HCT116 (cell line): Measurements from ENCODE around the gene DIS3L2. TPM values are rescaled to one million over a fixed set of nuclear protein-coding genes. Genes with fewer than 3 reads are reported as not detected.

ENCODE experiments used
- ATAC-seq: fragments of 200-7000 bp; cut with Tn5 transposase; 2 replicates; pipeline ENCODE4 v1.9.1; 2020; ENCODE audit warnings: mild to moderate bottlenecking, moderate library complexity
- BruUV-seq: library from RNA; stranded (reverse); fragments of 400-500 nt; replicated peaks from 2 replicates; lab custom pipeline; 2021; lab: Mats Ljungman, UMichigan
- CTCF ChIA-PET: fragments of 300-600 bp; sonication (Branson Sonifier 250); formaldehyde crosslinking; loops from one replicate; lab custom pipeline; 2021; ENCODE audit warnings: antibody characterized with exemption; lab: Charles Lee
- POLR2A ChIA-PET: fragments of 300-600, 350-600 bp; sonication (Branson Sonifier 250); formaldehyde crosslinking; loops from one replicate; lab custom pipeline; 2021; ENCODE audit warnings: antibody characterized with exemption; lab: Charles Lee
- RAD21 ChIA-PET, 2 experiments: fragments of 300-600 bp; sonication (Branson Sonifier 250); formaldehyde crosslinking; loops; one replicate each; lab custom pipeline; 2023; ENCODE audit warnings: low total read pairs in 2 of 2; ENCODE audit not compliant: uncharacterized antibody in 2 of 2, unreplicated experiment in 2 of 2, low non-redundant PET in 1 of 2; lab: Charles Lee
- DNase-seq: peaks from one replicate; pipeline ENCODE4 v3.0.0-alpha.2; 2010; ENCODE audit warnings: low read depth, low spot score
- H2AFZ ChIP-seq: fragments of 200-600 bp; shearing (Covaris generic), sonication (generic); 2 replicates; pipeline ENCODE4 v1.6.1; 2017; ENCODE audit warnings: low read depth, mixed run types, mixed read lengths, antibody characterized with exemption, low read length; ENCODE audit not compliant: poor library complexity, severe bottlenecking
- H3K27ac ChIP-seq: 2 replicates; pipeline ENCODE4 v1.5.1; 2012; ENCODE audit warnings: low read depth, low read length
- H3K27me3 ChIP-seq: fragments of 200-600 bp; sonication (generic); 2 replicates; pipeline ENCODE4 v1.6.1; 2016; ENCODE audit warnings: mixed run types, low read length, mixed read lengths; ENCODE audit not compliant: insufficient read depth
- H3K36me3 ChIP-seq, 2 experiments: fragments of 200-500 bp in 1 of 2; fragments of 200-600 bp in 1 of 2; sonication (Bioruptor generic) in 1 of 2; sonication (generic) in 1 of 2; 2 replicates each; pipeline versions ENCODE4 v1.5.1 to v1.6.1; 2014 to 2016; ENCODE audit warnings: low read length in 2 of 2, inconsistent platforms in 1 of 2, mixed read lengths in 1 of 2, mixed run types in 1 of 2; ENCODE audit not compliant: insufficient read depth in 2 of 2, control insufficient read depth in 1 of 2
- H3K4me1 ChIP-seq, 2 experiments: fragments of 200-600 bp in 1 of 2; sonication (generic) in 1 of 2; 2 replicates each; pipeline versions ENCODE4 v1.5.1 to v1.6.1; 2012 to 2017; ENCODE audit warnings: low read length in 2 of 2, inconsistent platforms in 1 of 2, mild to moderate bottlenecking in 1 of 2, mixed read lengths in 1 of 2, mixed run types in 1 of 2, moderate library complexity in 1 of 2; ENCODE audit not compliant: insufficient read depth in 2 of 2, control insufficient read depth in 1 of 2
- H3K4me2 ChIP-seq: fragments of 200-600 bp; sonication (generic); 2 replicates; pipeline ENCODE4 v1.6.1; 2017; ENCODE audit warnings: mixed run types, low read length, mixed read lengths
- H3K4me3 ChIP-seq, 2 experiments: fragments of 200-600 bp in 1 of 2; sonication (generic) in 1 of 2; replicated peaks in 1 of 2; 2 replicates each; pipeline ENCODE4 v1.5.1; 2011 to 2016; ENCODE audit warnings: low read length in 2 of 2, control low read depth in 1 of 2, low read depth in 1 of 2, mild to moderate bottlenecking in 1 of 2, mixed read lengths in 1 of 2, mixed run types in 1 of 2
- H3K79me2 ChIP-seq: fragments of 200-600 bp; sonication (generic); 2 replicates; pipeline ENCODE4 v1.6.1; 2017; ENCODE audit warnings: mild to moderate bottlenecking, mixed run types, low read length, moderate library complexity, mixed read lengths; ENCODE audit not compliant: insufficient read depth
- H3K9ac ChIP-seq: fragments of 200-600 bp; sonication (generic); 2 replicates; pipeline ENCODE4 v1.6.1; 2016; ENCODE audit warnings: low read length, mixed read lengths
- H3K9me2 ChIP-seq: fragments of 200-600 bp; sonication (generic), shearing (Covaris generic); 2 replicates; pipeline ENCODE4 v1.6.1; 2017; ENCODE audit warnings: mixed run types, mild to moderate bottlenecking, moderate library complexity; ENCODE audit not compliant: insufficient read depth
- H3K9me3 ChIP-seq, 2 experiments: fragments of 200-500 bp in 1 of 2; fragments of 200-600 bp in 1 of 2; sonication (Bioruptor generic) in 1 of 2; sonication (generic) in 1 of 2; 2 replicates each; pipeline ENCODE4 v1.6.1; 2014 to 2017; ENCODE audit warnings: low read length in 2 of 2, mixed read lengths in 2 of 2, inconsistent platforms in 1 of 2, low read depth in 1 of 2, mild to moderate bottlenecking in 1 of 2, mixed run types in 1 of 2, moderate library complexity in 1 of 2; ENCODE audit not compliant: control insufficient read depth in 1 of 2, insufficient read depth in 1 of 2
- H4K20me1 ChIP-seq: fragments of 200-600 bp; sonication (generic), shearing (Covaris generic); 2 replicates; pipeline ENCODE4 v1.6.1; 2017; ENCODE audit warnings: mixed run types, mild to moderate bottlenecking, moderate library complexity; ENCODE audit not compliant: insufficient read depth
- CBX3 ChIP-seq: IDR thresholded peaks from 2 replicates; pipeline ENCODE4 v1.6.1; 2012; ENCODE audit warnings: low read depth
- ELF1 ChIP-seq: IDR thresholded peaks from 2 replicates; pipeline ENCODE4 v1.6.1; 2012; ENCODE audit warnings: low read depth, borderline replicate concordance
- EZH2phosphoT487 ChIP-seq: fragments of 200-600 bp; IDR thresholded peaks from 2 replicates; pipeline ENCODE4 v1.6.1; 2018; ENCODE audit warnings: antibody characterized with exemption, borderline replicate concordance
- FOSL1 ChIP-seq: IDR thresholded peaks from 2 replicates; pipeline ENCODE4 v1.6.1; 2012; ENCODE audit warnings: low read depth
- JUND ChIP-seq: IDR thresholded peaks from 2 replicates; pipeline ENCODE4 v1.6.1; 2012
- POLR2A ChIP-seq: IDR thresholded peaks from 2 replicates; pipeline ENCODE4 v1.7.0; 2011; ENCODE audit warnings: borderline replicate concordance; ENCODE audit not compliant: insufficient read depth, insufficient read length; ENCODE audit errors: extremely low read depth
- POLR2AphosphoS5 ChIP-seq: IDR thresholded peaks from 2 replicates; pipeline ENCODE4 v1.6.1; 2011; ENCODE audit warnings: mild to moderate bottlenecking, low read depth, low read length, moderate library complexity
- RAD21 ChIP-seq: IDR thresholded peaks from 2 replicates; pipeline ENCODE4 v1.6.1; 2012; ENCODE audit warnings: low read depth, mild to moderate bottlenecking
- SIN3A ChIP-seq: IDR thresholded peaks from 2 replicates; pipeline ENCODE4 v1.6.1; 2012; ENCODE audit warnings: low read depth
- TCF7L2 ChIP-seq: IDR thresholded peaks from 2 replicates; pipeline ENCODE4 v1.7.0; 2011; ENCODE audit warnings: borderline replicate concordance, inconsistent platforms; ENCODE audit not compliant: insufficient read depth, insufficient read length; ENCODE audit errors: extremely low read depth
- YY1 ChIP-seq: IDR thresholded peaks from 2 replicates; pipeline ENCODE4 v1.6.1; 2011; ENCODE audit warnings: low read length, low read depth, moderate library complexity, mild to moderate bottlenecking; ENCODE audit not compliant: insufficient replicate concordance; ENCODE audit errors: extremely low read depth
- ZFX ChIP-seq: fragments of 450-650 bp; IDR thresholded peaks from 2 replicates; pipeline ENCODE4 v1.6.1; 2017
- ZNF274 ChIP-seq: fragments of 200-500 bp; sonication (Bioruptor generic); IDR thresholded peaks from 2 replicates; pipeline ENCODE4 v1.6.1; 2014; ENCODE audit warnings: mild to moderate bottlenecking, low read depth, low read length, inconsistent platforms
- intact Hi-C: fragments of 100-400 bp; cut with micrococcal nuclease; formaldehyde crosslinking; loops from 2 replicates; pipeline ENCODE4 v1.10.0; 2022
- total RNA-seq: library from RNA; stranded (reverse); gene quantifications from one replicate; pipeline ENCODE4 v1.2.1, GENCODE V29; 2021; ENCODE audit not compliant: unreplicated experiment
- TF ChIP-seq, protein P1 (sequence below), 3 experiments: fragments of 200-600 bp in 1 of 3; sonication (generic) in 1 of 3; IDR thresholded peaks in 2 of 3; conservative IDR thresholded peaks in 1 of 3; 2 replicates each; pipeline ENCODE4 v1.5.1; 2012 to 2017; ENCODE audit warnings: low read depth in 2 of 3, low read length in 2 of 3, antibody characterized with exemption in 1 of 3, borderline replicate concordance in 1 of 3, control low read depth in 1 of 3, mild to moderate bottlenecking in 1 of 3, mixed read lengths in 1 of 3, mixed run types in 1 of 3, moderate library complexity in 1 of 3; ENCODE audit not compliant: insufficient read depth in 1 of 3
- TF ChIP-seq, protein P2 (sequence below): IDR thresholded peaks from 2 replicates; pipeline ENCODE4 v1.6.1; 2012
- TF ChIP-seq, protein P3 (sequence below): IDR thresholded peaks from 2 replicates; pipeline ENCODE4 v1.6.1; 2012; ENCODE audit warnings: low read depth

DIS3L2 gene
- total RNA-seq, 1 experiment from 2014 or later: 42.5 TPM

DNA sequence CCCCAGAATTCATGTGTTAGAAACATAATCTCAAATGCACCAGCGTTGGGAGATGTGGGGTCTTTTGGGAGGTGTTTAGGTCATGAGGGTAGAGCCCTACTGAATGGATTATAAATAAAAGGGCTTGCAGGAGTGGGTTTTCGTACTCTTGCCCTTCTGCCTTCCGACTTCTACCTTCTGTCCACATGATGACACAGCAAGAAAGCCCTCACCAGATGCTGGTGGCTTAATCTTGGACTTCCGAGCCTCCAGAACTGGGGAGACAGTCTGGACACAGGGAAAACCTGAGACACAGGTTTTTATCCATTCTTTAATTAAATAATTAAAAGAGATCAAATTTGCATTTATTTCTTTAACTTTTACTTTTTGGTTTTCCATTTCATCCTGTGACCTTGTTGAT is 87.8 kb downstream of the DIS3L2 start:
- peaks cover 12% of the 10 kb centered on the region for H3K79me2 ChIP-seq
- H3K9me2 ChIP-seq: no peaks in the 10 kb centered on the region
- H2AFZ ChIP-seq: no peak overlapping the region
- H4K20me1 ChIP-seq: peaks cover 3% of the 10 kb centered on the region; the same call in 1 of the 2 replicates
- H3K27me3 ChIP-seq: no peaks in the 10 kb centered on the region
- CTCF ChIA-PET: no interaction called here
- no peak overlapping the region for H3K4me3 ChIP-seq
- TF ChIP-seq, protein P1, sequence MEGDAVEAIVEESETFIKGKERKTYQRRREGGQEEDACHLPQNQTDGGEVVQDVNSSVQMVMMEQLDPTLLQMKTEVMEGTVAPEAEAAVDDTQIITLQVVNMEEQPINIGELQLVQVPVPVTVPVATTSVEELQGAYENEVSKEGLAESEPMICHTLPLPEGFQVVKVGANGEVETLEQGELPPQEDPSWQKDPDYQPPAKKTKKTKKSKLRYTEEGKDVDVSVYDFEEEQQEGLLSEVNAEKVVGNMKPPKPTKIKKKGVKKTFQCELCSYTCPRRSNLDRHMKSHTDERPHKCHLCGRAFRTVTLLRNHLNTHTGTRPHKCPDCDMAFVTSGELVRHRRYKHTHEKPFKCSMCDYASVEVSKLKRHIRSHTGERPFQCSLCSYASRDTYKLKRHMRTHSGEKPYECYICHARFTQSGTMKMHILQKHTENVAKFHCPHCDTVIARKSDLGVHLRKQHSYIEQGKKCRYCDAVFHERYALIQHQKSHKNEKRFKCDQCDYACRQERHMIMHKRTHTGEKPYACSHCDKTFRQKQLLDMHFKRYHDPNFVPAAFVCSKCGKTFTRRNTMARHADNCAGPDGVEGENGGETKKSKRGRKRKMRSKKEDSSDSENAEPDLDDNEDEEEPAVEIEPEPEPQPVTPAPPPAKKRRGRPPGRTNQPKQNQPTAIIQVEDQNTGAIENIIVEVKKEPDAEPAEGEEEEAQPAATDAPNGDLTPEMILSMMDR (IDR thresholded peaks at IDR 0.05 in 2 of 3, conservative IDR thresholded peaks at IDR 0.05 in 1 of 3; ENCODE audit: borderline replicate concordance in 1 of 3, insufficient read depth in 1 of 3, low read depth in 2 of 3, low read length in 2 of 3): no peak
- no peak for TF ChIP-seq TCF7L2
- no peak for TF ChIP-seq ZNF274
- TF ChIP-seq FOSL1: no peak
- TF ChIP-seq POLR2A: no peak
- no peak for TF ChIP-seq ZFX
- TF ChIP-seq, protein P2, sequence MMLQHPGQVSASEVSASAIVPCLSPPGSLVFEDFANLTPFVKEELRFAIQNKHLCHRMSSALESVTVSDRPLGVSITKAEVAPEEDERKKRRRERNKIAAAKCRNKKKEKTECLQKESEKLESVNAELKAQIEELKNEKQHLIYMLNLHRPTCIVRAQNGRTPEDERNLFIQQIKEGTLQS: no peak
- TF ChIP-seq YY1: no peak
- TF ChIP-seq SIN3A: no peak
- TF ChIP-seq, protein P3, sequence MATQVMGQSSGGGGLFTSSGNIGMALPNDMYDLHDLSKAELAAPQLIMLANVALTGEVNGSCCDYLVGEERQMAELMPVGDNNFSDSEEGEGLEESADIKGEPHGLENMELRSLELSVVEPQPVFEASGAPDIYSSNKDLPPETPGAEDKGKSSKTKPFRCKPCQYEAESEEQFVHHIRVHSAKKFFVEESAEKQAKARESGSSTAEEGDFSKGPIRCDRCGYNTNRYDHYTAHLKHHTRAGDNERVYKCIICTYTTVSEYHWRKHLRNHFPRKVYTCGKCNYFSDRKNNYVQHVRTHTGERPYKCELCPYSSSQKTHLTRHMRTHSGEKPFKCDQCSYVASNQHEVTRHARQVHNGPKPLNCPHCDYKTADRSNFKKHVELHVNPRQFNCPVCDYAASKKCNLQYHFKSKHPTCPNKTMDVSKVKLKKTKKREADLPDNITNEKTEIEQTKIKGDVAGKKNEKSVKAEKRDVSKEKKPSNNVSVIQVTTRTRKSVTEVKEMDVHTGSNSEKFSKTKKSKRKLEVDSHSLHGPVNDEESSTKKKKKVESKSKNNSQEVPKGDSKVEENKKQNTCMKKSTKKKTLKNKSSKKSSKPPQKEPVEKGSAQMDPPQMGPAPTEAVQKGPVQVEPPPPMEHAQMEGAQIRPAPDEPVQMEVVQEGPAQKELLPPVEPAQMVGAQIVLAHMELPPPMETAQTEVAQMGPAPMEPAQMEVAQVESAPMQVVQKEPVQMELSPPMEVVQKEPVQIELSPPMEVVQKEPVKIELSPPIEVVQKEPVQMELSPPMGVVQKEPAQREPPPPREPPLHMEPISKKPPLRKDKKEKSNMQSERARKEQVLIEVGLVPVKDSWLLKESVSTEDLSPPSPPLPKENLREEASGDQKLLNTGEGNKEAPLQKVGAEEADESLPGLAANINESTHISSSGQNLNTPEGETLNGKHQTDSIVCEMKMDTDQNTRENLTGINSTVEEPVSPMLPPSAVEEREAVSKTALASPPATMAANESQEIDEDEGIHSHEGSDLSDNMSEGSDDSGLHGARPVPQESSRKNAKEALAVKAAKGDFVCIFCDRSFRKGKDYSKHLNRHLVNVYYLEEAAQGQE: no peak
- TF ChIP-seq RAD21: no peak
- no peak for TF ChIP-seq POLR2AphosphoS5
- TF ChIP-seq EZH2phosphoT487: no peak
- no peak for TF ChIP-seq ELF1
- no peak for TF ChIP-seq CBX3
- TF ChIP-seq JUND: no peak
- H3K9me3 ChIP-seq: no peaks in the 10 kb centered on the region
- no peak overlapping the region for H3K27ac ChIP-seq
- intact Hi-C loops: no loop called here
- no TSS peak for BruUV-seq
- DNase-seq (no peak), ATAC-seq (no peak)
- RAD21 ChIA-PET: no interaction called here
- H3K9ac ChIP-seq: no peak overlapping the region
- POLR2A ChIA-PET: no interaction called here
- H3K4me1 ChIP-seq: no peaks in the 10 kb centered on the region
- H3K36me3 ChIP-seq: no peaks in the 10 kb centered on the region
- no peak overlapping the region for H3K4me2 ChIP-seq
